ENCODE results near the gene PAX5.
"Not testable (repeated sequence)": the region's sequence is repeated elsewhere in the genome, so short reads cannot be mapped to it uniquely, and the experiment has no call there.

PAX5 gene

GRCh38 chr9:36874921-36875320 lies 159.1 kb downstream of the PAX5 start:
- no peak for DNase-seq

- DNase-seq: no peak
These were observed 159.8 kb downstream of the PAX5 start for GRCh38 chr9:36874261-36874660.

GRCh38 chr9:36873247-36873875 lies 160.7 kb downstream of the PAX5 start:
- peak; percentile 66 to 70 for DNase-seq

GRCh38 chr9:36872641-36873040 lies 161.4 kb downstream of the PAX5 start:
- no peak for DNase-seq

- no peak for DNase-seq
These were observed 162.5 kb downstream of the PAX5 start for GRCh38 chr9:36871606-36872005.

GRCh38 chr9:36870960-36871359 lies 163.1 kb downstream of the PAX5 start:
- no peak for DNase-seq

GRCh38 chr9:36869605-36870004 lies 164.5 kb downstream of the PAX5 start:
- not testable (repeated sequence) for DNase-seq

GRCh38 chr9:36868586-36869282 lies 165.3 kb downstream of the PAX5 start:
- DNase-seq: no peak

GRCh38 chr9:36867672-36868471 lies 166.2 kb downstream of the PAX5 start:
- no peak for DNase-seq

GRCh38 chr9:36867241-36867640 lies 166.8 kb downstream of the PAX5 start:
- DNase-seq: no peak

GRCh38 chr9:36866840-36867239 lies 167.2 kb downstream of the PAX5 start:
- no peak for DNase-seq

GRCh38 chr9:36865731-36866635 lies 168.1 kb downstream of the PAX5 start:
- no peak for DNase-seq

- no peak for DNase-seq
These were observed 169.3 kb downstream of the PAX5 start for GRCh38 chr9:36864491-36865410.

- no peak for DNase-seq
These were observed 171.6 kb downstream of the PAX5 start for GRCh38 chr9:36862206-36863145.

- no peak for DNase-seq
These were observed 172.4 kb downstream of the PAX5 start for GRCh38 chr9:36861528-36862205.

GRCh38 chr9:36858805-36859375 lies 175.2 kb downstream of the PAX5 start:
- DNase-seq: no peak

GRCh38 chr9:36855448-36856315 lies 178.4 kb downstream of the PAX5 start:
- peak; percentile 30 to 43 for DNase-seq

- no peak for DNase-seq
These were observed 179.3 kb downstream of the PAX5 start for GRCh38 chr9:36854751-36855150.

All from CD4-positive, alpha-beta T cell treated with Interferon alpha-2 for 1 hour (primary cell).